HG02623 (cell line): ENCODE results near the gene VPS16.

Experiments
- ATAC-seq: cut with Tn5 transposase; IDR thresholded peaks from one replicate; pipeline ENCODE4 v1.9.1; 2021; ENCODE audit warnings: moderate library complexity; ENCODE audit not compliant: unreplicated experiment

Gene VPS16

GRCh38 chr20:2833761-2834160 lies 6.8 kb upstream of the VPS16 start:
- no peak for ATAC-seq

GRCh38 chr20:2834401-2835110 lies 6.0 kb upstream of the VPS16 start:
- no peak for ATAC-seq

- ATAC-seq = no peak
Observed at GRCh38 chr20:2835331-2835796, 5.2 kb upstream of the VPS16 start.

- no peak for ATAC-seq
Observed at GRCh38 chr20:2836035-2836434, 4.5 kb upstream of the VPS16 start.

GRCh38 chr20:2837221-2837960 lies 3.2 kb upstream of the VPS16 start:
- ATAC-seq = no peak

GRCh38 chr20:2838170-2838797 lies 2.3 kb upstream of the VPS16 start:
- ATAC-seq = no peak

- no peak for ATAC-seq
Observed at GRCh38 chr20:2838847-2839671, 1.5 kb upstream of the VPS16 start.

GRCh38 chr20:2839732-2840137 lies 810 bp upstream of the VPS16 start:
- ATAC-seq = no peak

GRCh38 chr20:2840967-2841531 lies 504 bp downstream of the VPS16 start:
- ATAC-seq = peak; percentile 26

GRCh38 chr20:2845607-2846006 lies 5.1 kb downstream of the VPS16 start:
- no peak for ATAC-seq

GRCh38 chr20:2846698-2847097 lies 6.2 kb downstream of the VPS16 start:
- no peak for ATAC-seq

- no peak for ATAC-seq
Observed at GRCh38 chr20:2847802-2848201, 7.3 kb downstream of the VPS16 start.

GRCh38 chr20:2849529-2849928 lies 9.0 kb downstream of the VPS16 start:
- ATAC-seq = no peak

- ATAC-seq = no peak
Observed at GRCh38 chr20:2851086-2851485, 10.5 kb downstream of the VPS16 start.

GRCh38 chr20:2858591-2858990 lies 18.0 kb downstream of the VPS16 start:
- no peak for ATAC-seq

GRCh38 chr20:2859330-2860121 lies 19.0 kb downstream of the VPS16 start:
- ATAC-seq = no peak

GRCh38 chr20:2864626-2865025 lies 24.1 kb downstream of the VPS16 start:
- no peak for ATAC-seq

GRCh38 chr20:2865101-2865500 lies 24.6 kb downstream of the VPS16 start:
- no peak for ATAC-seq

- no peak for ATAC-seq
Observed at GRCh38 chr20:2865630-2866029, 25.1 kb downstream of the VPS16 start.

- no peak for ATAC-seq
Observed at GRCh38 chr20:2866236-2866635, 25.7 kb downstream of the VPS16 start.
